ENCODE results near the gene COL2A1. TPM values are rescaled to one million over a fixed set of nuclear protein-coding genes. Genes with fewer than 3 reads are reported as not detected.

The COL2A1 gene
- total RNA-seq, 2 experiments from 2014 or later, result not detected

DNA sequence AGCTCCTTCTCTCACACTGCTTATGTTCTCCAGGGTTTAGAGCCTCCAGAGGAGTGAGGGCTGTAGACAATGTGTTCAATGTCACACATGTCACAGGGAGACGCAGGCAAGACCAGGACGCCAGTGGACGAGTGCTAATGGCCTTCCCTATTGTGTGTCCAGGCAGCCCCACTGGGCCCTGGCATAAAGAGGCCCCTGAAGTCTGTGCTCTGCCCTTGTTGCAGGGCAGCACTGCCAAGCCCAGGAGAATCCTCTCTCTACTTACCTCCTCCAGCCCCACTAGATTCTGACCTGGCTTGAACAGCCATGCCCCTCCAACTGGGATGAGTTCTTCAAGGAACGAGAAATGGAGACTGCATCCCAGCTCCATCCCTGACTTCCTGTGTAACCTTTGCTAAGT, 65.7 kb downstream of the COL2A1 start:
- CTCF ChIA-PET, result interaction anchor here (0.9 to 1.4 kb wide), 2 partner anchors 11 to 35 kb away, joined by 3 read pairs; no protein-coding TSS in a partner anchor
- POLR2A ChIA-PET, result no interaction called here

DNA sequence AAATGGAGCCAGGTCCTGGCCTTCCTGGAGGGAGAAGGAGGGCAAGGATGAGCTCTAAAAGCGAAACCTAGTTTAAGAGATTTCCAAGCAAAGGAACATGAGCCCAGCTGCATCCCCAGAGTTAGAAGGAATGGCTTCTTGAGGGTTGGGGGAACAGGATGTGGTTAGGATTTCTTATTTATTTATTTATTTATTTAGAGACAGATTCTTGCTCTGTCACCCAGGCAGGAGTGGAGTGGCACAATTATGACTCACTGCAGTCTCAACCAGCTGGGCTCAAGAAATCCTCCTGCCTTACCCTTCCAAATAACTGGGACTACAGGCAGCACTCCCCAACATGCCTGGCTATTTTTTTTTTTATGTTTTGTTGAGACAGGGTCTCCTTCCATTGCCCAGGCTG, 66.2 kb downstream of the COL2A1 start:
- ChIA-PET CTCF (interaction anchor here (1.4 kb wide), 1 partner anchor 35 kb away, joined by 3 read pairs; no protein-coding TSS in a partner anchor), POLR2A (interaction anchor here (0.9 kb wide), 1 partner anchor 34 kb away, joined by 3 read pairs; the partner anchor contains the start of gene VDR)

DNA sequence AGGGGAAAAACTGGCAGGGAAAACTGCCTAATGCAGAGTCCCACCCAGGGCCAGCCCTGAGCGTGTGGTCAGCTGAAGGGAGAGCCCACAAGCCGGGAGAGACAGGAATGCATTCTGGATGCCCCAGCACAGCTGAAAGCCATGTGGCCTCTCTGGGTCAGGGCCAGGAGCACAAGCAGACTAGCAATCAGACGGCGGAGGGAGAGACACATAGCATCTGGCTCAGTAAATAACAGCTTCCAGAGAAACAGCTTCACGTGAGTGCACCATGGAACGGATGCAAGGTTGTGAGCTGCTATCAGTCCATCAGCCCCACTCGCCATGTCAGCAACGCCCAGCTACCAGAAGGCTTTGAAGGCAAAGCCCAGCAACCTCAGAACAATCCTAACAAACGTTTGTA, 69.1 kb downstream of the COL2A1 start:
- ChIA-PET POLR2A (no interaction called here), CTCF (interaction anchor here (1.0 kb wide), 1 partner anchor 14 kb away, joined by 4 read pairs; no protein-coding TSS in a partner anchor)

GRCh38 chr12:47931187-47931586, 73.1 kb downstream of the COL2A1 start:
- CTCF ChIA-PET, result no interaction called here

DNA sequence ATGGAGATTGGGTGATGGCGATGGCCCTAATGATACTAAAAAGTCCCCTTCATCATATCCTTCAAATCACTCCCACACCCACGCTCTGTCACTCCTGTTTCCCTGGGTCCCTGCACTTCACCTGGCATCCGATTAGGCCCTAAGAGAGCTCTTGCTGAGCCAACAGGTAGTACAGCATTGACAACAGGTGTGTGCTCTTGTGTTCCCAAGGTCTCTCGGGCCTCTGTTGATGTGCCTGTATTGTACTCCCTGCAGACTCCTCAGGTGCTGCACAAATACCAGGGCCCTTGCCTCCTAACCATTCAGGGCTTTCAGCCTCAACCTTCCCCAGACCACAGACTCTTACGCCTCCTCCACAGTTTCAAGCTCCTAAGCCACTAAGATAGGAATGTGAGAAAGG, 73.6 kb downstream of the COL2A1 start:
- ChIA-PET CTCF (no interaction called here), POLR2A (no interaction called here)

More at GRCh38 chr12:47931187-47931586, 73.1 kb downstream of the COL2A1 start:
- POLR2A ChIA-PET, result no interaction called here

DNA sequence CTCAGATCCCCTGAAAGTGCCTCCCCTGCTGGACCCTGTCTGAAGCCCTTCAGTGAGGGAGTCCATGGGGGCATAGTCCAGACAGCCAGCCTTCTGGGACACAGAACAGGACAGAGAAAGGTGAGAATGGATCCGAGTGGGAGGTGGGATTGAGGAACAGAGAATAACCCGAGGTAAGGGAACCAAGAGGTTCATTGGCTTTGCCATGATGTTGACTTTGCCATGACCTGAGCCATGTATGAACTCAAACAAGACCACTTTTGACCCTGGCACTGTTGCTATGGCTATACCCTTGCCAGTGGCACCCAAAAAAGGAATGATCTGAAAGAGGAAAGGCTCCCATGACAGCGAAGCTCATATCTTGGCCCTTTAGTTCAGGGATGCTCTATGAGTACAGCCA, 76.9 kb downstream of the COL2A1 start:
- CTCF ChIA-PET, result no interaction called here

More for the DNA sequence above, 76.9 kb downstream of the COL2A1 start:
- POLR2A ChIA-PET, result no interaction called here

Other genes with a start within 250 kb of the COL2A1 start
- gene RAPGEF3, start 245.6 kb downstream of the COL2A1 start, total RNA-seq, result 1 to 10 TPM; 1.1 to 1.4 TPM
- gene SLC48A1, start 231.2 kb downstream of the COL2A1 start, total RNA-seq, result 10 to 100 TPM; 12.0 to 12.9 TPM
- gene HDAC7, start 184.6 kb downstream of the COL2A1 start, total RNA-seq, result 100 to 1,000 TPM; 225 to 247 TPM
- 100 to 1,000 TPM; 104 to 106 TPM for gene VDR, start 99.5 kb downstream of the COL2A1 start, total RNA-seq
- 100 to 1,000 TPM; 199 to 200 TPM for gene TMEM106C, start 40.9 kb downstream of the COL2A1 start, total RNA-seq
- 10 to 100 TPM; 48.3 to 48.6 TPM for gene SENP1, start 101.6 kb upstream of the COL2A1 start, total RNA-seq
- 10 to 100 TPM; 50.0 to 55.2 TPM for gene PFKM, start 114.9 kb upstream of the COL2A1 start, total RNA-seq
- gene ASB8, start 153.0 kb upstream of the COL2A1 start, total RNA-seq, result 10 to 100 TPM; 29.4 to 33.0 TPM
- 1 to 10 TPM in 1 of 2 experiments, under 1 TPM in 1; 0.95 to 1.2 TPM for gene CCDC184, start 179.2 kb upstream of the COL2A1 start, total RNA-seq
- gene OR10AD1, start 198.8 kb upstream of the COL2A1 start, total RNA-seq, result not detected